Liver (tissue), 3 donors: ENCODE data around the gene GRIA1.

Experiments used
- ATF3 ChIP-seq: IDR thresholded peaks from 2 replicates; pipeline ENCODE4 v1.6.1; 2016; ENCODE audit warnings: antibody characterized with exemption
- CTCF ChIP-seq: fragments of 150-350 bp; IDR thresholded peaks from 2 replicates; pipeline ENCODE4 v1.5.1; 2017; ENCODE audit warnings: improper control_type of control experiment, low read depth, low read length; ENCODE audit not compliant: missing input control
- JUND ChIP-seq, 2 donors: IDR thresholded peaks; 2 replicates each; pipeline ENCODE4 v1.6.1; 2016; ENCODE audit warnings: antibody characterized with exemption in 2 of 2
- NR2F2 ChIP-seq: IDR thresholded peaks from 2 replicates; pipeline ENCODE4 v1.6.1; 2016; ENCODE audit warnings: antibody characterized with exemption
- RAD21 ChIP-seq, 2 donors: IDR thresholded peaks; 2 replicates each; pipeline ENCODE4 v1.6.1; 2016; ENCODE audit warnings: antibody characterized with exemption in 2 of 2, mild to moderate bottlenecking in 2 of 2
- TAF1 ChIP-seq: conservative IDR thresholded peaks from 2 replicates; pipeline ENCODE4 v1.6.1; 2016; ENCODE audit warnings: antibody characterized with exemption, mild to moderate bottlenecking
- donor health status: healthy.
- donor health status: healthy.

- no peak for TF ChIP-seq CTCF
- no peak for TF ChIP-seq NR2F2
- TF ChIP-seq TAF1: no peak
- TF ChIP-seq JUND (IDR thresholded peaks at IDR 0.05): no peak
- TF ChIP-seq ATF3: no peak
- no peak for TF ChIP-seq RAD21 (IDR thresholded peaks at IDR 0.05)
These were observed 254.3 kb downstream of the GRIA1 start for GRCh38 chr5:153744751-153745150.
